Measurements from ENCODE around the gene VPS13C.

The VPS13C gene

DNA sequence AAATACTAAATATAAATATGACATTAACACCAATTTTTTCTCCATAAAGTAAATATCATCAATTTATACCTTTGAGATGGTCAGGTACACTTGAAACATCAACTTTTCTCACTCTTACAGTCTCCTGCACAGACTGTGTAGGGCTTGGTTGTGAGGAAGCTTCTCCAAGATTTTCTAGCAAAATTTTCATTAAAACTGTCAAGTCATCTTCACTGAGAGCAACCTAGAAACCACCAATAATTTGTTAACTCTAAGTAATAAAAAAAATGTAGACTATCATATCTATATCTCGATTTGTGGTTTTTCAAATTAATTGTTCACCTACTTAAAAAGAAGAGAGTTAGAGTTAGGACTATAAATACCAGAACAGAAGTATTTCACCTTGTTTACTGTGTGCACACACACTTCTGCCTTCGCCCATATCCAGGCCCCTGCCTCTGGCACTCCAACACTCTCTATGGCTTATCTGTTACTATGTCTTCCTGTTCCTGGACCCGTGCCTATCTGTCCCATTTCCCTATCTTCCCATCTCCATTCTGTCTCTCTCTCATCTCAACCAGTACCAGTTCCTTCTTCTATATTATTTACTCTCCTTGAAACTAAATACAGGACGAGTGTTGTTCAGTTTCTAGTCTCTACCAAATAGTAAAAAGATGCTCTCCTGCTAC is 123.6 kb downstream of the VPS13C start:
- no peak for DNase-seq

DNA sequence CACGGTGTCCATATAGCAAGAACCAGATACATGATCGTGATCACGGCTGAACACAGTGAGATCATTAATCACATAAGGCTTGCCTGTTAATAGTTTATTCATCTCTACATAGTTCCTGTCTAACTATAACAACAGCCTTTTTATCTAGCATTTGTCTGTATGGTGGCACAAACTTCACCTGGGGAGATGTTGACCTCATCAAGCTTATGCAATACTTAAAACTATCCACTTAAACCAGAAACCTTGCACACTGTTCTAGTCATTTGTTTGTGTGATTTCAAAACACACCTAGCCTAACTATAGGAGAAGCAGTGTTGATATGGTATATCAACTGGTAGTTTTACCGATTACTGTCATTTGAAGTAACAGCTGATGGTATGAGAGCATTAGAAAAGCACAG is 124.8 kb downstream of the VPS13C start:
- no peak for DNase-seq

DNA sequence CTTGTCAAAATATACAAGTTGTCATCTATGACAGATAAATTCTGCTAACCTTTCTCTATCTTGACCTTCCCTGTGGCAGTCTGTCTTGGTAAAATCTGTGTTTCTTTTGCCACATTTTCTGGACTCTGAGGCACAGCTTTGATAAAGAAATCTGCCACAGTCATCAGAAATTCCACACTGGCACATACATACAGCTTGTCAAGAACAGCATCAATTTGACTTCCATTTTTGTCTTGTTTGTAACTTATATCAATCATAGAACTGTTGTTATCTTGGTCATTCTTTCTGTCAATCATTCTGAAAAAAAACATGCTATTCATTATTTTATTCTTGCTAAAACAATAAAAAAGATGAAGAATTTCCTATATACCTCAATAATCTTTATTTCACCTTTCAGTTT is 130.8 kb downstream of the VPS13C start:
- no peak for DNase-seq

DNA sequence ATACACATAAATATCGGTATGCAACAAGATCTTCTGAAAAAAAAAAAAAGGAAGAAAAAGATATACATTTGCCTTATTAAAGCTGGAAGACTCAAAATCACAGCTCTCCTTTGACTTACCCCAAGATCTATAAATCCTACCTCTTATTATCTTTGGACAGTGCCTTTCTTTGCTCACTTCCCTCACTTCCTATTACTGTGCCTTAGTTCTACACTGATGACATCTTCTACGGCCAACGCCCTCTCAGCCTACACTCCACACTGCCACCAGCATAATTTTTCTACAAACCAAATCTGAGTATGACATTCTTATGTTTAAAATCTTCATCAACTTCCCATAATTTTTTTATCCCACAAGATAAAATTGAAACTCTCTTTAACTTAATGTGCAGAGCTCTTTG is 137.1 kb downstream of the VPS13C start:
- no peak for DNase-seq

DNA sequence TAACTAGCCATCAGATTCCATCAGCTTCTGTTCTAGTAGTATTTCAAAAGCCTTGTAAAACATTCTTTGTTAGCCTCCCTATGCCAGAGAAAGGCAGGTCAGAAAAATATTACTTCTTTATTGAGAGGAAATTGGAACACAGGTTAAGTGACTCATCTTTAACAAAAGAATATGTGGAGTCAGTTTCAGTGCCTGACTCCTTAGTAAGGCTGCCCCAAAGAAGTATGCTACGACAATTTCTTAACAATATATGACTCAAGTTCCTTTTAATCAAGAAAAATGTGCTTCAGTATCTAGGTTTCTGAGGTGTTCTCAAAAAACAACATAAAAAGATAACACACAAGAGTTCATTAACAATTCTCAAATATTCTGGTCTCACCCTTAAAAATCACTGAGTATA is 139.2 kb downstream of the VPS13C start:
- DNase-seq, result no peak

DNA sequence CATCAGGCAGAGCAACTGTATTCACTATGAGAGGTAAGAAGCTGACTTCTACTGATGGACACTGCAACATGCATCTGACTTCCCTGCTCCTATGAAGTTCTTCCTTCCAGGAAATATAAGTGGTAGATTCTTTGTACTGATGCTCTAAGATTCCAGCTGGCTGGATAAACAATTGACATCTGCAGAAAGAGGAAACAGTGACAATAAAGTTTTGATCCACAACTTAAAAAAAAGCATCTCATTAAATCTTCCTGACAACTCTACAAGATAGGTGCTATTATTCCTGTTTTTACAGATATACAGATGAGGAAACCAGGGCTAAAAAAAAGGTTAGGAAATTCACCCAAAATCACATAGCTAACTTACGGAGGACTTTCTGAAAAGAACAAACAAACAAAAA is 142.8 kb downstream of the VPS13C start:
- no peak for DNase-seq

DNA sequence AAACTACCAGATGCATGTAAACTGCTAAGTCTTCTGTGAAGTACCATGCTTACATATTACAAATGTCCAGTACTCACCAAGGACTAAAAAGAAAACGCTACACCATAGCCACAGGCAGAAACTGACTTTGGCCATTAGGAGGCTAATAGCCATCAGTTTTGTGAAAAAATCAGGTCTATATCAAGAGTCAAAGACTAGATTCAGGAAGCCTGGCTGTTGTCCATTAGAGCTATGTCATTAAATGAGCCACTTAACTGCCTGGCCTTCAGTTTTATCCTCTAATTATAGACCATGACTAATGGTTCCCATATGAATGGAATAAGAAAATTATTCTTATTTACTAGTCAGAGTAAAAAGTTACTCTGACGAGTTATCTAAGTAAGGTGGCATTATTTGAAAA is 144.1 kb downstream of the VPS13C start:
- no peak for DNase-seq

DNA sequence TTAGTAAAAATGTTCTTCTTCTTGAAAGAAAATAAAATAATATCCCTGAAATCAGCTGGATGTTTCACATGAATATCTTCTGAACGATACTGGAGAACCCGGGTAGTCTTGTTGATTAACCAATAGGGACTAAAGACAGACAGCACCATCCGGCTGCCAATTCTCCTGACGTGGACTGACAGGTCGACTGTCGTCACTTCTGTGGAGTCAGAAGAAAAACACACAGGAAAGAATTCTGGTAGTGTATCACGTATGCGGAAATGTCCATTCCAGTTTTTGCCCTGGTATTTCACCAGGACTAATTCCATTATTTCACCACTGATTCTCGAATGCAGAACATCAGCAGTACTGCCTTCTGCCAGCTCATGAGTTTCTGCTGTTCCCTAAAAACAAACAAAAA is 144.6 kb downstream of the VPS13C start:
- no peak for DNase-seq

DNA sequence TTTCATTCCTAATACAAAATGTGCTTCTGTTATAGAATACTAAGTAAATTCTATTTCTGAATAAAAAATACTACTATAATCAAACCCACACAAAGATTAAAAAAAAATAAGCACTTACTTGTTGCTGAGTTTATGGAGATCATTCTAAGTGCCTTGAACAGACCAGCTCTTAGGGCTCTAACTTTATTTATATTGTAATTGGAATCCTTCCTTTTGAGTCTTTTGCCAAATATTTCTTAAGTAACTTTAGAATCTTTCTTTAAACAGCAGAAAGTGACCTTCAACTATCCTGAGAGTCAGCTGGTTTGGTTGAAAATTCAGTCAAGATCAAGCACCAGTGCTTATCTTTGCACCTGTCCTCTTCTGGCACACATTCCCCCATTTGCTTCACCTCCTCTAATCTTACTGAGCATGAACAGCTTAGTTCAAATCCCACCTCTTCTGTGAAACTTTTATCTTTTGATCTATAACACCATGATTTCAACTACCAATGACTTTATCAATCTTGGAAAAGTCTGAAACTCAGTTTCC is 149.3 kb downstream of the VPS13C start:
- no peak for DNase-seq

DNA sequence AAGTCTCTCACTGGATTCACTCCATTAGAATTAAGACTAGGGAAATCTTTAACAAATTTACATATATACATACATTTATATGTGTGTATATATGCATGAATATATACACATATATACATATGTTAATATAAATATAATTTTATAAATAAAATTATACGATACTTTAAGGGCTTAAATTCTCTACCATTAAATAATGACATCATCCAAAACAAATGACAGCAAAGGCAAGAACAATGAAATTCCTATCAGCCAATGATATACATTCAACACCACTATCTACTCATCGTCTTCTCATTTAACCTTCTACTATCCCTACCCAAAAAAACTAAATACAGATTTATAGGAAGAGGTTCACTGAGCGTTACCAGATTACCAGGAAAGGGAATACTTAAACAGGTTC is 152.0 kb downstream of the VPS13C start:
- DNase-seq, result no peak

DNA sequence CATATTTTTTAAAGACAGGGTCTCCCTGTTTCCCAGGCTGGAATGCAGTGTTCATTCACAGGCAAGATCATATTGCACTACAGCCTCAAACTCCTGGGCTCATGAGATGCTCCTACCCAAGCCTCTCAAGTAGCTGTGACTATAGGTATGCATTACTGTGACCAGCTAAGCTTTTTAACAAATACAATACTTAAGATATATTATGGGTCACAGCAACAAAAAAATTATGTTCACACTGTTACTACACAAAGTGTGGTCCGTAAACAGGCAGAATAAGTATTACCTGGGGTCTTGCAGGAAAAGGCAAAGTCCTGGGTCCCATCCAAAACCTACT is 152.5 kb downstream of the VPS13C start:
- DNase-seq, result no peak

DNA sequence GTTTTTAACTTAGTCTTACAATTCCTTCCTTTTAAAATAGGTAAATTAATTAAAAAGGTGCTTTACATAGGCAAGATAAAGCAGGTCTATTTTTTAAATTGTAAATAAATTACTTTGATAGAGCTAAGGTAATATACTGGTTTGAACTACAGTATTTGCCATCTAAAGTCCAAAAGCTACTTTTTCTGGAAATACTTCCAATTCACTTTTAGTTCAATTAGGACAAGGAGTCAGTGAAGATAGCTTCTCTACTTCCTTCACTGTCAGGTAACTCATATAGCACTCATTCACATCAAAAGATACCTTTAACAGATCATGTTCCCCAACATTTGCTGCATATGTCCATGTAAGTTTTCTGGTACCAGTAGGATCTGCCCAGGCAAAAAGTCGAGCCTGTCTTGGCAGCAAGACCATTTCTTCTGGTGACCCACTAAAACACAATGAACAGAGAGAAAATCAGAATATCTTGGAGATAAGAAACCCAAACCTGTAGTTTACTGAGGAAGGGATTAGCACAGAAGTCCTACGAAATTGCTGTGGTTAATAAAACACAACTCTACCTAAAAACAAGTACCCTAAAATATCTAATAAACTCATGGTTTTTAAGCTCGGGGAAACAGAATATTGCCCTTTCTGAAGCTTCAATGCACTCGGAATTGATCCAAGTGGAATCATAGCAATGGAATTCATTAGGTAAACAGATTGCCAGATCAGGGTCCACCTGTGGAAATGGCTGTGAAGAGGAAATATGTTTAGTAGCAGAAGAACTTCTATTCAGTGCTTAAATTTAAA is 153.1 kb downstream of the VPS13C start:
- DNase-seq, result no peak

DNA sequence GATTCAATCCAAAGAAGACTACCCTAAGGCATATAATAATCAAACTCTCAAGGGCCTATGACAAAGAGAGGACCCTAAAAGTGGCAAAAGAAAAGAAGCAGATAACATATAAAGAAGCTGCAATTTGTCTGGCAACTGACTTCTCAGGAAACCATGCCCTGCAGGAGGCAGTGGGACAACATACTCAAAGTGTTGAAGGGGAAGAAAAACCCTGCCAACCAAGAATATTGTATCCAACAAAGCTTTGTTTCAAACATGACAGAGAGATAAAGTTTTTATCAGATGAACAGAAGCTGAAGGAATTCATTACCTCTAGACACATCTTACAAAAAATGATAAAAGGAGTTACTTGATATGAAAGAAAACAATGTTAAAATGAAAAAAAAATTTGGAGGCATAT is 167.1 kb downstream of the VPS13C start:
- DNase-seq, result no peak

DNA sequence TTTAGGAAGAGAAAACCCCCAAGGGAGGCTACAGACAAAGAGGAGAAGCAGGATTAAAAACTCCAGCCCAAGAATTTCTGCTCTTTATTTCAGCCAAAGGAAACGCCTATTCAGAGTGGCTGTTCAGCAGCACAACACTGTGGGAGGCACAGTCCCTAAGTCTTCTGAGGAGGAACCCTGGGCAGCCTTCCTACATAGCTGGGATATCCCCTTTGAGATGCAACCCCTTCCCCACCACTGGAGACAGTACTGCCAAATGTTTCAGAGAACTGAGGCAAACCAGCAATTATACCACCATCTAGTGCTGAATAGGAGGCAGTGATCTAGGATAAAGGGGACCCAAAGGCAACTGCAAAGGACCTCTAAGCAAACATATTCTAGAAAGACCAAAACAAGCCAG is 168.1 kb downstream of the VPS13C start:
- no peak for DNase-seq

DNA sequence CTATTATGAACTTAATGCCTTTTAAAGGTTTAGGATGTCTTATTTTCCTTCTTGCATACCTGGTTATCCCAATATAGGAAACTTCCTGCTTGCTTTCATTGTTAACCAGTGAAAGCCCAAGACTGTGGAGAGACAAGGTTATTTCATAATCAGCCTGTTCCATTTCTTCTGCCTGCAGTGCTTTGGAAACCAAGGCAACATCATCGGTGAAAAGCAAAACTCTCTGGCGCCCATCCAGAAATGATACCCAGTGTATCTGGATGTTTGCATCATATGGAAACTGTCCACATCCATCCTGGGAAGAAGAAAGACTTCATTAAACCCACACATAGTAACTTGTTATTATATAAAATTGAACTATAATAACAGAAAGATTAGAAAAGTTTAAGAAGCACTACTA is 170.1 kb downstream of the VPS13C start:
- DNase-seq, result no peak

DNA sequence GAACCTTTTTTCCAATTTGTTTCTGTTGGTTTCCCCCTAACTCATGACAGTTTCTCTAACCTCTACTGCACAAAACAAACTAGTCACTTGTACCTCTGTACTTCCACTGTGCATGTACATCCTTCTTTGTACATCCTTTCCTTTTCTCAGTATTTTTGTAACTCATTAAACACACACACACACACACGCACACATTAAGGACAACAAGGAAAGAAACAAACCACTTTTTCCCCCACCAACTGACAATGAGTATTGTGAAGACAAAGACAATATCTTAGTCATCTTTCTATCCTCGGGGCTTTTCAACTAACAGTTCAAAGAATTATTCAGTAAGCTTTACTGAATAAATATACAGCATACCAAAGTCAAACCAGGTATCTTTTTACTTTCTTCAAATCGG is 170.5 kb downstream of the VPS13C start:
- DNase-seq, result no peak

DNA sequence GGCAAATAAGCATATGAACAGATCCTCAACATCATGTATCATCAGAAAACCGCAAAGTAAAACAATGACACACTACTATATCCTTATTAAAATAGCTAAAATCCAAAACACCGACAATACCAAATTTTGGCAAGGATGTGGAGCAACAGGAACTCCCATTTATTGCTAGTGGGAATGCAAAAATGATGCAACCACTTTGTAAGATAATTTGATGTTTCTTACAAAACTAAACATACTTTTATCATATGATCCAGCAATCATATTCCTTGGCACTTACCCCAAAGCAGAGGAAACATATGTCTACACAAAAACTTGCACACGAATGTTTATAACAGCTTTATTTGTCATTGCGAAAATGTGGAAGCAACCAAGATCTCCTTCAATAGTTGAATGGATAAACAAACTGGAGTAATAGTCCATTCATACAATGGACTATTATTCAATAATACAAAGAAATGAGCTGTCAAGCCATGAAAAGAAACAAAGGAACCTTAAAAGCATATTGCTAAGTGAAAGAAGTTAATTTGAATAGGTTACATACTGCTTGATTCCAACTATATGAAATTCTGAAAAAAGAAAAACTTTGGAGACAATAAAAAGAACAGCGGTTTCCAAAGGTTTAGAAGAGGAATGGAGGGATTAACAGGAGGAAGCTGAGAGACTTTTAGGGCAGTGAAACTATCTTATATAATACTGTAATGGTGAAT is 172.0 kb downstream of the VPS13C start:
- DNase-seq, result no peak

DNA sequence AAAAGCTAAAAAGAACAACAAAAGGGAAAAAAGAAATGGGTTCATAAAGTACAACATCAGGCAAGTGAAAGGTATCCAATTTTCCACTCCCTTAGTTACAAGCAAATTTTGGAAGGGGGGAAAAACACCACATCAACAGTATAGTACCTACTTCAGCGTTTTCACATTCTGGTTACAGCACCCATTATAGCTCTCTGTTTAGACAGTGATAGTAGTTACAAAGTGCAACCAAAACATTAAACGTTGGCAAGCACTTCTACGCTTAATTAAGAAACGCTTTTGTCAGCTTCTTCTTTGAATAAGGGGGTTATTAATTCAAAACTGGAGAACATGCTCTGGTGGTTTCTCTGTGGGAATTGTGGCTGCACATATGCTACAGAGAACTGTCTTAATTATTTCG is 180.2 kb downstream of the VPS13C start:
- no peak for DNase-seq

DNA sequence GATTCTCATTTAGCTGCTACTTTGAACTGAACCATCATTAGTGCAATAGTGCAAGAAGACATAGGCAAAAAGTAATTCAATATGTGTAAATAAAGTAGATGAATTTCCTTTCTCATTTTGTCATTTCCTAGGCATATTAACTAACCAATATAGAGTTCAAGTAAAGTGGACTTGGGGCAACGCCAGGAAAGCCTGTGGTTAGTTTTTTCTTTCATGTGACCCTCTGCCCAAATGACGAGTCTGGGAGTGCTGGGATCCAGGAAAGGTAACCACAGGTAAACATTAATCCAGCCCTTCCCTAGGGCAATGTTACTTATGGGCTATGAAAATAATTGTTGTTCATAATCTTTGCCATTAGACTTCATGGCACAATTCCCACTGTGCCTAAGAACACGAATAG is 181.0 kb downstream of the VPS13C start:
- DNase-seq, result no peak

DNA sequence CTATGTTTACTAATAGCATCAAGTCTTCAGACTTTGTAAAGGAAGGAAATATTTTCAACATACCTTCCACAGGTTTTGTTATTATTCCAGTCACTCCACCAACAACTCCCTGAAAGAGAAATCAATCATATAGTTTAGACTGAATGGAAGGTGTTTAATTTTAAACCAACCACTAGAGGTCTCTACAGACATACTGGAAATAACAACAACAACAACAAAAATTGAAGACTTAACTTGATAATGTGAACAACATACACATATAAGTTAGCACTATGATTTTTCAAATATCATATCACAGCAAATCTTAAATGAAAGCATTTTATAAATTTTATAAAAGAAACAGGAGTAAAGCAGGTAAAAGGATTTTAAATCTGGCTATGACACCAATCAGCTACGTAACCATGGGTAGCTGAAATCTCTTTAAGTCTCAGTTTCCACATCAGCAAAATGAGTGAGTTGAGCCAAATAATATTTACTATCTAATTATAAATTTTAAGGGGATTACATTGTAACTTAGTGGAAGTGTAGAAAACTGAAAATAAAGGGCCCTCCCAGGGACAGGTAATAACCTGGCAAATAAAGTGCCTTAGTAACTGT is 188.2 kb downstream of the VPS13C start:
- no peak for DNase-seq

DNA sequence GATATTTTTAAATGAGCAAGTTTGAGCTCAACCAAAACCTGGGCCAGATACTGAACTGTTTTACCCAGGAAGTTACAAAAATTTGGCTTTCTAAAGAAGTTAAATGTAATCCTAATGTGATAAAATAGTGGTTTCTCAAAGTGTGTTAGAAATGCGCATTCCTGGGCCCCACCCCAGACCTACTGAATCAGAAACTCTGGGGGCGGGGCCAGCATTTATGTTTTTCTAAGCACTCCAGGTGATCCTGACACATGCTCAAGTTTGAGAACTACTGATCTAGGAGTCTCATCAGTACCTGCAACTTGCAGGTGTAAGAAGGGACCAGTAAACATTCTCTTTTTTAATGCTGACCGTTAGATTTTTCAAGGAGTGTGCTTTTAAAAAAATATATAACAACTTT is 190.6 kb downstream of the VPS13C start:
- no peak for DNase-seq

DNA sequence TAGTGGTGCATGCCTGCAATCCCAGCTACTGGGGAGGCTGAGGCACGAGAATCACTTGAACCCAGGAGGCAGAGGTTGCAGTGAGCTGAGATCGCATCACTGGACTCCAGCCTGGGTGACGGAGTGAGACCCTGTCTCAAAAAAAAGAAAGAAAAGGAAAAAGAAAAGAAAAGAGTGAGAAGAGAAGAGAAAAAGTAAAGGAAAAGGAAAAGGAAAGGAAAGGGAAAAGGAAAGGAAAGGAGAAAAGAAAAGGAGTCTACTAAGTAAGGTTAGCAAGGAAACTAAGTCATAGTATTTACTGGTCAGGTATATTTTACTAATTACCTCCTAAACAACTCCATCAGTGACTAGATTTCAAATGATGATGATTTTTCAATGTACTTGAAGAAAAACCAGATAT is 198.3 kb downstream of the VPS13C start:
- no peak for DNase-seq

DNA sequence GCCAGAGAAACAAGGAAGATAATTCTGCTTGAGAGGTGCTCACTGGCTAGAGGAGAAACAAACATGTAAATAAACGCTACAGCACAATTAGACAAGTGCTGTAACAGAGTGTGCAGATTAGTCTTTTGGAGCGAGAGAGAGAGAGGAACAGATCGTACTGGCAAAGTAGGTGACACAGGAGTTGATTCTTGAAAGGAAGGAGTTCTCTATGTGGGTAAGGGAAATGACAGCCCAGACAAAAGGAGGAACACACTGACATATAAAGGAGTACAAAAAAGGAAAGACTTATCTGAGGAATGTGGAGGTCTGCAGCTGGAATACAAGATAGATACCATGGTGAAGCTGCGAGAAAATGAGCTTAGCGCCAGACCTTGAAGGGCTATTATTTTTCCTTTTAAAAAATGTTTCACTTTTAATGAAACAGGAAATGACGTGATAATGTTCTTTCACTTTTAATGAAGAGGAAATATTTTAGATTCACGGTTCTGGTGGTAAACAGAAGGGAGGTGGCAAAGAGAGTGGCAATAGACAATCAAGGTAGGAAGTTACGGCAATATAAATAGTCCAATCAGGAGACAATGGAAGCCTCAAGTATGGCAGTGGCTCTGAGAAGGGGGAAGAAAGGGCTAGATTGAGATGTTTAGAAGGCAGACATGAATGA is 202.9 kb downstream of the VPS13C start:
- DNase-seq, result no peak
